ENCODE results near the gene ZDHHC16.

DNA sequence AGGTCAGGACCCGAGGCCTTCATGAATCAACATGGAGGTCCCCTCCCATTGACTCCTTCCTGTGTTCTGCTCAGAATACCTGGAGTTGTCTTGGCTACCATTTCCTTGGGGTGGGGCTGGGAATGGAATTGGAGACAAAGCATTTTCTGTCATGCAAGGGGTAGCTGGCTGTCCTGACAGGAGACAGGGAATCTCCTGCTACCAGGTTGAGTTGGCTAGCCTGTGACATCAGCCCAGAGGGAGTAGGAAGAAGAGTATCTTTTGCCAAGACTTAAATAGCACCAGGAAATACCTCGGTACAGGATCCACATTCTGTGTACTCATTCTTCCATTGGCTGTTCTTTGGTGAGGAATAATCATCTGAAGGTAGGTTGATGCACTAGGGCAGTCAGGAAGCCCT, 4.9 kb downstream of the ZDHHC16 start:
- TF ChIP-seq CTCF (IDR thresholded peaks at IDR 0.05; ENCODE audit: low read depth, low read length, missing input control) (no peak), GABPA (IDR thresholded peaks at IDR 0.05 in 1 of 2, conservative IDR thresholded peaks at IDR 0.05 in 1 of 2) (no peak), YY1 (IDR thresholded peaks at IDR 0.05) (no peak), SP1 (IDR thresholded peaks at IDR 0.05) (no peak)
- TF ChIP-seq, protein P1, sequence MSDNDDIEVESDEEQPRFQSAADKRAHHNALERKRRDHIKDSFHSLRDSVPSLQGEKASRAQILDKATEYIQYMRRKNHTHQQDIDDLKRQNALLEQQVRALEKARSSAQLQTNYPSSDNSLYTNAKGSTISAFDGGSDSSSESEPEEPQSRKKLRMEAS (IDR thresholded peaks at IDR 0.05), result no peak

Measured in liver (tissue), 3 donors.